Lower leg skin (tissue), 3 donors: Measurements from ENCODE around the gene MAPK8IP3.

Experiments
- CTCF ChIP-seq, 3 donors: fragments of 450-650 bp; IDR thresholded peaks; one replicate each; pipeline ENCODE4 v1.5.1; 2016; ENCODE audit warnings: antibody characterized with exemption in 3 of 3, mild to moderate bottlenecking in 3 of 3, moderate library complexity in 2 of 3
- POLR2A ChIP-seq, 2 donors: fragments of 450-650 bp; IDR thresholded peaks; one replicate each; pipeline ENCODE4 v1.6.1; 2016 to 2017; ENCODE audit warnings: antibody characterized with exemption in 2 of 2, mild to moderate bottlenecking in 1 of 2, moderate library complexity in 1 of 2

GRCh38 chr16:1691956-1692355 is 14.0 kb upstream of the MAPK8IP3 start:
- TF ChIP-seq POLR2A (IDR thresholded peaks at IDR 0.05), result no peak
- TF ChIP-seq CTCF (IDR thresholded peaks at IDR 0.05), result no peak
